CD8-positive, alpha-beta memory T cell (primary cell): ENCODE results near the gene SNTG2. TPM values are rescaled to one million over a fixed set of nuclear protein-coding genes. Genes with fewer than 3 reads are reported as not detected.

Source experiments
- CTCF ChIA-PET: fragments of 350-600 bp; sonication (Branson Sonifier 250); formaldehyde crosslinking; loops from one replicate; lab custom pipeline; 2021; ENCODE audit warnings: antibody characterized with exemption; lab: Charles Lee
- POLR2A ChIA-PET: fragments of 350-600 bp; sonication (Branson Sonifier 250); formaldehyde crosslinking; loops from one replicate; lab custom pipeline; 2021; ENCODE audit warnings: antibody characterized with exemption; lab: Charles Lee
- DNase-seq, 5 donors: peaks; one replicate each; pipeline versions ENCODE4 v3.0.0 to v3.0.0-alpha.2; 2020 to 2022; ENCODE audit warnings: mixed read lengths in 1 of 5
- H3K27ac ChIP-seq: one replicate; pipeline ENCODE4 v1.7.0; 2013; ENCODE audit warnings: low read depth, mild to moderate bottlenecking, low read length, moderate library complexity
- H3K27me3 ChIP-seq: 2 replicates; pipeline ENCODE4 v1.7.0; 2013; ENCODE audit warnings: low read length, mild to moderate bottlenecking; ENCODE audit not compliant: insufficient read depth, poor library complexity, severe bottlenecking
- H3K36me3 ChIP-seq: 2 replicates; pipeline ENCODE4 v1.7.0; 2013; ENCODE audit warnings: mild to moderate bottlenecking, low read length, moderate library complexity; ENCODE audit not compliant: insufficient read depth
- H3K4me1 ChIP-seq: 2 replicates; pipeline ENCODE4 v1.7.0; 2013; ENCODE audit warnings: mild to moderate bottlenecking, low read length, moderate library complexity; ENCODE audit not compliant: insufficient read depth
- H3K4me3 ChIP-seq: 2 replicates; pipeline ENCODE4 v1.7.0; 2013; ENCODE audit warnings: mild to moderate bottlenecking, low read length
- H3K9me3 ChIP-seq: 2 replicates; pipeline ENCODE4 v1.7.0; 2013; ENCODE audit warnings: mild to moderate bottlenecking, low read length
- H3K27ac Mint-ChIP-seq, 8 donors: one replicate each; pipeline ENCODE4 v1.8.0; 2020 to 2021; ENCODE audit warnings: mixed read lengths in 8 of 8, mild to moderate bottlenecking in 6 of 8, inconsistent platforms in 3 of 8, moderate library complexity in 3 of 8
- H3K27me3 Mint-ChIP-seq, 2 donors: one replicate each; pipeline ENCODE4 v1.8.0; 2020 to 2021; ENCODE audit warnings: mixed read lengths in 2 of 2, mild to moderate bottlenecking in 1 of 2, moderate library complexity in 1 of 2
- H3K36me3 Mint-ChIP-seq, 3 donors: one replicate each; pipeline ENCODE4 v1.8.0; 2020 to 2021; ENCODE audit warnings: mixed read lengths in 3 of 3, inconsistent platforms in 1 of 3, mild to moderate bottlenecking in 1 of 3
- H3K4me1 Mint-ChIP-seq, 3 donors: one replicate each; pipeline ENCODE4 v1.8.0; 2020 to 2021; ENCODE audit warnings: mixed read lengths in 3 of 3, inconsistent platforms in 1 of 3, mild to moderate bottlenecking in 1 of 3
- H3K4me3 Mint-ChIP-seq, 7 donors: one replicate each; pipeline ENCODE4 v1.8.0; 2020 to 2021; ENCODE audit warnings: mixed read lengths in 7 of 7, mild to moderate bottlenecking in 6 of 7, moderate library complexity in 4 of 7, inconsistent platforms in 2 of 7
- H3K9me3 Mint-ChIP-seq, 5 donors: one replicate each; pipeline ENCODE4 v1.8.0; 2020 to 2022; ENCODE audit warnings: mixed read lengths in 5 of 5, mild to moderate bottlenecking in 3 of 5, moderate library complexity in 2 of 5, inconsistent platforms in 1 of 5
- polyA plus RNA-seq: library from polyadenylated mRNA; unstranded; fragments of 300-500 nt; fragmentation: Illumina TruSeq; gene quantifications from one replicate; pipeline ENCODE4 v1.2.3, GENCODE V29; 2021
- total RNA-seq, 2 experiments: library from RNA; stranded (reverse); gene quantifications; one replicate each; pipeline ENCODE4 v1.2.3, GENCODE V29; 2021

Gene SNTG2
- total and polyA plus RNA-seq, 3 experiments from 2014 or later = 0.30 to 1.7 (median 1.3) TPM

DNA sequence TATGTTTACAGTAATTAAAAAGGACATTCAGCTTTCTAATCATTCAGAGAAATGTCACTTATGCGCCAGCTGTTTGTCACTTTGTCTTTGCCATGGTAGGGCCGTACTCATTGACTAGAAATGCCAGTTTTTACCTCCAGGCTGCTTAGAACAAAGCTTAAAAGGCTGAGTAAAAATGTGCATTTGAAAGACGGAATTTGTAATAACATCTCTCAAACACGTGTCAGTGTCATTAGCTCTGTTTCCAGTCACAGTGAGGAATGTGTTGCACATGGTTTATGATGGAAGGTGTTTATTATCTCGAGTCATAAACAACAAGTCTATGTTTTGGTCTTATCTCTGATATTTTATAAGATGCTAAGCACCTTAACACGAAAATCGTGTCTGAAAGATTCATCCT, 118.2 kb downstream of the SNTG2 start:
- no peak overlapping the region for H3K27ac Mint-ChIP-seq
- no peaks in the 10 kb centered on the region for H3K4me1 Mint-ChIP-seq
- H3K9me3 Mint-ChIP-seq = peaks cover 0 to 2% (median 0%) of the 10 kb centered on the region in 5 donors
- no peaks in the 10 kb centered on the region for H3K27me3 Mint-ChIP-seq
- H3K4me3 Mint-ChIP-seq = no peak overlapping the region
- Histone ChIP-seq H3K36me3 (no peaks in the 10 kb centered on the region), H3K4me1 (no peaks in the 10 kb centered on the region), H3K27ac (no peak overlapping the region), H3K9me3 (no peaks in the 10 kb centered on the region), H3K4me3 (no peak overlapping the region), H3K27me3 (no peaks in the 10 kb centered on the region)
- ChIA-PET CTCF (no interaction called here), POLR2A (no interaction called here)
- DNase-seq = no peak
- no peaks in the 10 kb centered on the region for H3K36me3 Mint-ChIP-seq

DNA sequence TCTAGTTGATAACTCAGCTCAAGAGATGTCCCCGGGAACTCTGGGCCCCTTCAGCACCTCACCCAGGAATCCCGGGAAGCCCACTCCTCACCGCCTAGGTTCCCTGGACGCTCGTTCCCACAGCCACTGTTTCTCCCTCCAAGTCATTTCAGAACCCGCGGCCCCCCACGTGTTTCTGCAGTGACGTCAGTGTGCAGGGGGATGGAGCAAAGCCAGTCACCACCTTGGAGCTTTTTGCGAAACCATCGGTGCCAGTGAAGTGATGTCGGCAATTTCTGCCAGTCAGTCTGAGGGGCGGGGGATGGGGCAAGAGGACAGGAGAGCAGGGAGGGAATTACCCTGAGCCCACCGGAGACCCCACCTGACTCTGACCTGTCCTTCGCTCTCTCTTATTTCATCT, 119.2 kb downstream of the SNTG2 start:
- no peak overlapping the region for H3K27ac Mint-ChIP-seq
- Histone ChIP-seq H3K4me1 (no peaks in the 10 kb centered on the region), H3K27ac (no peak overlapping the region), H3K9me3 (no peaks in the 10 kb centered on the region), H3K4me3 (no peak overlapping the region), H3K36me3 (no peaks in the 10 kb centered on the region), H3K27me3 (no peaks in the 10 kb centered on the region)
- no peak for DNase-seq
- CTCF ChIA-PET = no interaction called here
- H3K9me3 Mint-ChIP-seq = peaks cover 0 to 2% (median 0%) of the 10 kb centered on the region in 5 donors
- no peak overlapping the region for H3K4me3 Mint-ChIP-seq
- POLR2A ChIA-PET = no interaction called here
- no peaks in the 10 kb centered on the region for H3K36me3 Mint-ChIP-seq
- no peaks in the 10 kb centered on the region for H3K27me3 Mint-ChIP-seq
- no peaks in the 10 kb centered on the region for H3K4me1 Mint-ChIP-seq

DNA sequence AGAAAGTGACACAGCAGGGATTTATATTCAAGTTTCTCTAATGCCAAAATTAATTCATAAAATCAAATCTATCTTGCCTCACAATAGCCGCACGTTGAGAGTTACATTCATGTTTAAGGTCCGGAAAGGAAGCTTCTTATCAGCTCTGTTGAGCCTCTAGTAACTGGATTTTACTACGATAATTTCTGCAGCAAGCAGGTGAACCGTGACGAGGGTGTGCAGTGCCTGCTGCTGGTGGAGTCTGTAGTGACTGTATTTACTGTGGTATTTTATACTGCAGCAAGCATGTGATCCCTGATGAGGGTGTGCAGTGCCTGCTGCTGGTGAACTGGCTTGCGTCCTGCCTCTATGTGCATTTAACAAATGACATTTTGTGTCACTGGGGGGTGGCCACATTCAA, 120.0 kb downstream of the SNTG2 start:
- CTCF ChIA-PET = no interaction called here
- Mint-ChIP-seq H3K36me3 (no peaks in the 10 kb centered on the region), H3K4me3 (no peak overlapping the region), H3K27ac (no peak overlapping the region), H3K9me3 (peaks cover 0 to 2% (median 0%) of the 10 kb centered on the region in 5 donors), H3K27me3 (no peaks in the 10 kb centered on the region), H3K4me1 (no peaks in the 10 kb centered on the region)
- H3K27me3 ChIP-seq = no peaks in the 10 kb centered on the region
- H3K27ac ChIP-seq = no peak overlapping the region
- no peaks in the 10 kb centered on the region for H3K4me1 ChIP-seq
- H3K9me3 ChIP-seq = no peaks in the 10 kb centered on the region
- no peaks in the 10 kb centered on the region for H3K36me3 ChIP-seq
- no peak for DNase-seq
- no peak overlapping the region for H3K4me3 ChIP-seq
- POLR2A ChIA-PET = no interaction called here

- no peak overlapping the region for H3K4me3 Mint-ChIP-seq
- no peaks in the 10 kb centered on the region for H3K36me3 Mint-ChIP-seq
- Histone ChIP-seq H3K4me3 (no peak overlapping the region), H3K36me3 (no peaks in the 10 kb centered on the region), H3K9me3 (no peaks in the 10 kb centered on the region), H3K27me3 (no peaks in the 10 kb centered on the region), H3K4me1 (no peaks in the 10 kb centered on the region), H3K27ac (no peak overlapping the region)
- ChIA-PET POLR2A (no interaction called here), CTCF (no interaction called here)
- H3K27me3 Mint-ChIP-seq = no peaks in the 10 kb centered on the region
- H3K4me1 Mint-ChIP-seq = no peaks in the 10 kb centered on the region
- H3K9me3 Mint-ChIP-seq = peaks cover 0 to 2% (median 0%) of the 10 kb centered on the region in 5 donors
- H3K27ac Mint-ChIP-seq = no peak overlapping the region
- no peak for DNase-seq
Observed at GRCh38 chr2:1071650-1072049, 121.0 kb downstream of the SNTG2 start.

DNA sequence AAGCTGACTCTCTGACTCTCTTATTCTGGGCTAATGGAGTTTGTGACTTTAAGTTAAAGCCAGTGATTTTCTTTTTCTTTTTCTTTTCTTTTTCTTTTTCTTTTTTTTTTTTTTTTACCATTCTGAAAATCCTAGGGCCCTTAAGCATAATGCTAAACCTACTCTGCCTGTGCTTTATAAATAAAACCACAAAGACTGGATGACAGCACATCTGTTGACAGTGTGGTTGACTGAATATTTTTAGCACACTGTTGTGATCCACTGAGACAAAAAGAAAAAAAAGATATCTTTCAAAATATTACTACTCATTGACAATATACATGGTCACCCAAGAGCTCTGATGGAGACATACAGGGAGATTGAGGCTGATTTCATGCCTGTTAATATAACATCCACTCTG, 121.6 kb downstream of the SNTG2 start:
- H3K4me3 ChIP-seq = no peak overlapping the region
- Mint-ChIP-seq H3K27ac (no peak overlapping the region), H3K4me3 (no peak overlapping the region), H3K4me1 (no peaks in the 10 kb centered on the region), H3K27me3 (no peaks in the 10 kb centered on the region), H3K36me3 (no peaks in the 10 kb centered on the region), H3K9me3 (peaks cover 0 to 2% (median 0%) of the 10 kb centered on the region in 5 donors)
- no peaks in the 10 kb centered on the region for H3K9me3 ChIP-seq
- ChIA-PET CTCF (no interaction called here), POLR2A (no interaction called here)
- H3K27me3 ChIP-seq = no peaks in the 10 kb centered on the region
- H3K4me1 ChIP-seq = no peaks in the 10 kb centered on the region
- DNase-seq = no peak
- H3K27ac ChIP-seq = no peak overlapping the region
- no peaks in the 10 kb centered on the region for H3K36me3 ChIP-seq

- H3K4me1 ChIP-seq = no peaks in the 10 kb centered on the region
- CTCF ChIA-PET = no interaction called here
- H3K27ac Mint-ChIP-seq = no peak overlapping the region
Observed at GRCh38 chr2:1077911-1078310, 127.3 kb downstream of the SNTG2 start.

GRCh38 chr2:1078326-1078725, 127.7 kb downstream of the SNTG2 start:
- no peaks in the 10 kb centered on the region for H3K9me3 ChIP-seq
- H3K4me3 Mint-ChIP-seq = no peak overlapping the region
- H3K9me3 Mint-ChIP-seq = no peaks in the 10 kb centered on the region
- ChIA-PET POLR2A (no interaction called here), CTCF (no interaction called here)
- no peaks in the 10 kb centered on the region for H3K27me3 ChIP-seq
- peaks cover 0 to 4% of the 10 kb centered on the region in 2 donors for H3K27me3 Mint-ChIP-seq
- H3K27ac Mint-ChIP-seq = no peak overlapping the region
- no peaks in the 10 kb centered on the region for H3K4me1 ChIP-seq
- H3K4me3 ChIP-seq = no peak overlapping the region
- no peaks in the 10 kb centered on the region for H3K36me3 Mint-ChIP-seq
- H3K27ac ChIP-seq = no peak overlapping the region
- H3K4me1 Mint-ChIP-seq = no peaks in the 10 kb centered on the region
- H3K36me3 ChIP-seq = no peaks in the 10 kb centered on the region
- DNase-seq = no peak

More at GRCh38 chr2:1077911-1078310, 127.3 kb downstream of the SNTG2 start:
- no peak for DNase-seq
- Mint-ChIP-seq H3K4me3 (no peak overlapping the region), H3K9me3 (no peaks in the 10 kb centered on the region), H3K27me3 (peaks cover 0 to 4% of the 10 kb centered on the region in 2 donors), H3K36me3 (no peaks in the 10 kb centered on the region), H3K4me1 (no peaks in the 10 kb centered on the region)
- H3K27ac ChIP-seq = no peak overlapping the region
- no peaks in the 10 kb centered on the region for H3K36me3 ChIP-seq
- POLR2A ChIA-PET = no interaction called here
- H3K9me3 ChIP-seq = no peaks in the 10 kb centered on the region
- H3K27me3 ChIP-seq = no peaks in the 10 kb centered on the region
- no peak overlapping the region for H3K4me3 ChIP-seq

GRCh38 chr2:1079873-1080799, 129.5 kb downstream of the SNTG2 start:
- Histone ChIP-seq H3K4me1 (no peaks in the 10 kb centered on the region), H3K9me3 (no peaks in the 10 kb centered on the region), H3K4me3 (no peak overlapping the region), H3K27ac (no peak overlapping the region), H3K36me3 (no peaks in the 10 kb centered on the region), H3K27me3 (no peaks in the 10 kb centered on the region)
- Mint-ChIP-seq H3K36me3 (peaks cover 0 to 2% (median 0%) of the 10 kb centered on the region in 3 donors), H3K27me3 (peaks cover 0 to 4% of the 10 kb centered on the region in 2 donors), H3K4me3 (no peak overlapping the region), H3K4me1 (no peaks in the 10 kb centered on the region), H3K27ac (no peak overlapping the region), H3K9me3 (no peaks in the 10 kb centered on the region)
- no peak for DNase-seq
- POLR2A ChIA-PET = no interaction called here
- CTCF ChIA-PET = no interaction called here
